Daoy (cell line): ENCODE measurements around the gene NR4A3. TPM values are rescaled to one million over a fixed set of nuclear protein-coding genes. Genes with fewer than 3 reads are reported as not detected.

Experiments
- DNase-seq: peaks from one replicate; pipeline ENCODE4 v3.0.0-alpha.2; 2015; ENCODE audit warnings: low read depth
- total RNA-seq: library from RNA; depleted of rRNA; stranded (reverse); fragments of >200 nt; shearing (Covaris generic); gene quantifications from 2 replicates; pipeline ENCODE4 v1.2.3, GENCODE V29; 2014

Gene NR4A3
- total RNA-seq, 1 experiment from 2014 or later = 0.17 TPM

GRCh38 chr9:99814359-99814758, 7.3 kb upstream of the NR4A3 start:
- no peak for DNase-seq

- DNase-seq = no peak
Measured at GRCh38 chr9:99816392-99816791, 5.3 kb upstream of the NR4A3 start.

GRCh38 chr9:99818500-99818899, 3.2 kb upstream of the NR4A3 start:
- DNase-seq = no peak

GRCh38 chr9:99819123-99819855, 2.4 kb upstream of the NR4A3 start:
- DNase-seq = peak; percentile 95

GRCh38 chr9:99819856-99820684, 1.6 kb upstream of the NR4A3 start:
- DNase-seq = peak; percentile 98

- peak; percentile 71 for DNase-seq
Measured at GRCh38 chr9:99820685-99821395, 845 bp upstream of the NR4A3 start.

GRCh38 chr9:99822109-99822805, 572 bp downstream of the NR4A3 start:
- DNase-seq = no peak

GRCh38 chr9:99822806-99823591, 1.3 kb downstream of the NR4A3 start:
- DNase-seq = peak; percentile 76

- DNase-seq = peak; percentile 65
Measured at GRCh38 chr9:99823681-99824377, 2.1 kb downstream of the NR4A3 start.

GRCh38 chr9:99824378-99825171, 2.9 kb downstream of the NR4A3 start:
- DNase-seq = peak; percentile 55

- no peak for DNase-seq
Measured at GRCh38 chr9:99825172-99826046, 3.7 kb downstream of the NR4A3 start.

- DNase-seq = no peak
Measured at GRCh38 chr9:99826579-99826978, 4.9 kb downstream of the NR4A3 start.

GRCh38 chr9:99827244-99827643, 5.6 kb downstream of the NR4A3 start:
- DNase-seq = no peak

GRCh38 chr9:99828054-99828416, 6.3 kb downstream of the NR4A3 start:
- no peak for DNase-seq

- no peak for DNase-seq
Measured at GRCh38 chr9:99828417-99829176, 6.9 kb downstream of the NR4A3 start.

GRCh38 chr9:99831857-99832557, 10.3 kb downstream of the NR4A3 start:
- no peak for DNase-seq

- no peak for DNase-seq
Measured at GRCh38 chr9:99832558-99832864, 10.8 kb downstream of the NR4A3 start.
